ENCODE data around the gene CFAP107. TPM values are rescaled to one million over a fixed set of nuclear protein-coding genes. Genes with fewer than 3 reads are reported as not detected.

Gene CFAP107
- total and polyA plus RNA-seq, 2 of the 4 experiments (the other 2 are of a cell fraction): not detected

- Histone ChIP-seq H3K9me1 (ENCODE audit: insufficient read depth, low read length) (no peaks in the 10 kb centered on the region), H2AK5ac (ENCODE audit: low read depth, low read length) (no peak overlapping the region), H3K18ac (ENCODE audit: low read depth, low read length) (no peak overlapping the region), H4K91ac (ENCODE audit: insufficient read depth, low read depth, low read length) (no peak overlapping the region), H3K23ac (ENCODE audit: low read depth, low read length) (no peak overlapping the region), H3K14ac (replicated peaks; ENCODE audit: low read depth, low read length) (no peak overlapping the region), H3K4me1 (ENCODE audit: control insufficient read depth, insufficient read depth, low read length) (no peaks in the 10 kb centered on the region), H2BK5ac (ENCODE audit: low read depth, low read length, poor library complexity, severe bottlenecking) (no peak overlapping the region), H3K36me3 (ENCODE audit: control insufficient read depth, insufficient read depth, low read length) (no peaks in the 10 kb centered on the region), H3K4ac (ENCODE audit: low read depth, low read length) (no peak overlapping the region), H3K79me1 (ENCODE audit: low read depth in 1 of 2, low read length in 2 of 2) (no peaks in the 10 kb centered on the region), H2BK15ac (ENCODE audit: low read depth, low read length) (no peak overlapping the region), H3K27ac (ENCODE audit: insufficient read depth, low read length) (no peak overlapping the region), H2BK120ac (ENCODE audit: low read depth, low read length) (no peak overlapping the region), H3K56ac (ENCODE audit: extremely low read depth, insufficient read depth, low read length) (no peak overlapping the region), H3K4me3 (ENCODE audit: insufficient read depth, low read depth, low read length) (no peak overlapping the region), H3K9me3 (ENCODE audit: control insufficient read depth, insufficient read depth, low read length) (peaks cover 36% of the 10 kb centered on the region), H4K5ac (ENCODE audit: low read depth, low read length) (no peak overlapping the region), H3K27me3 (ENCODE audit: control insufficient read depth, insufficient read depth, low read length) (no peaks in the 10 kb centered on the region), H3K9ac (ENCODE audit: low read depth, low read length) (no peak overlapping the region), H4K20me1 (ENCODE audit: insufficient read depth, low read length) (no peaks in the 10 kb centered on the region), H2BK20ac (ENCODE audit: low read depth, low read length) (no peak overlapping the region), H2AFZ (replicated peaks; ENCODE audit: low read length, poor library complexity) (no peak overlapping the region), H4K8ac (ENCODE audit: low read depth in 2 of 2, low read length in 2 of 2) (no peak overlapping the region), H2AK9ac (replicated peaks; ENCODE audit: low read depth, low read length, poor library complexity) (no peak overlapping the region), H3K4me2 (ENCODE audit: low read depth, low read length) (no peak overlapping the region)
- TF ChIP-seq FOS (IDR thresholded peaks at IDR 0.05; ENCODE audit: low read depth, low read length) (no peak), ELK1 (IDR thresholded peaks at IDR 0.05; ENCODE audit: borderline replicate concordance, low read depth, low read length) (no peak), USF2 (IDR thresholded peaks at IDR 0.05; ENCODE audit: low read depth, low read length) (no peak), NFE2L2 (IDR thresholded peaks at IDR 0.05; ENCODE audit: low read depth, low read length) (no peak), POLR2A (IDR thresholded peaks at IDR 0.05; ENCODE audit: low read depth, low read length) (no peak), RAD21 (IDR thresholded peaks at IDR 0.05; ENCODE audit: low read length) (no peak), RCOR1 (IDR thresholded peaks at IDR 0.05; ENCODE audit: insufficient replicate concordance, low read length) (no peak), RFX5 (IDR thresholded peaks at IDR 0.05; ENCODE audit: low read depth, low read length) (no peak), MAZ (IDR thresholded peaks at IDR 0.05; ENCODE audit: borderline replicate concordance, low read depth, low read length) (no peak), CTCF (conservative IDR thresholded peaks at IDR 0.05; ENCODE audit: low read depth, low read length) (no peak), MAFK (IDR thresholded peaks at IDR 0.05; ENCODE audit: low read depth, low read length) (no peak), MXI1 (IDR thresholded peaks at IDR 0.05; ENCODE audit: borderline replicate concordance, low read depth, low read length) (no peak), SMC3 (IDR thresholded peaks at IDR 0.05; ENCODE audit: low read depth, low read length) (no peak)
- in situ Hi-C loops (cut with MboI; ENCODE audit: low sequenced_read_pairs): no loop called here
- ChIA-PET POLR2A (ENCODE audit: unreplicated experiment) (no interaction called here), CTCF (no interaction called here)
- no peak for DNase-seq
- intact Hi-C loops (cut with micrococcal nuclease): no loop called here
- dilution Hi-C loops (cut with HindIII; ENCODE audit: low sequenced_read_pairs, unreplicated experiment): no loop called here
- 17% methylated on average over 1 of the region's 5 CpGs; no CpG with 5 or more reads in 1 of the 2 experiments for WGBS, 2 experiments (ENCODE audit: extremely low coverage in 2 of 2, insufficient read length in 1 of 2)
- no peak for ATAC-seq (ENCODE audit: low read depth)
- no TSS peak for BruUV-seq (replicated peaks)
Observed at GRCh38 chr1:12771186-12771585, 25.2 kb downstream of the CFAP107 start.

All from IMR-90 (cell line).